SK-N-SH treated with all-trans-retinoic acid at 6 μM for 48 hours (cell line): Measurements from ENCODE around the gene ABCE1.

ENCODE experiments used
- ATAC-seq: fragments of 200-7000 bp; cut with Tn5 transposase; 3 replicates; pipeline ENCODE4 v1.9.1; 2020; ENCODE audit warnings: mild to moderate bottlenecking, moderate library complexity
- BACH2 ChIP-seq: fragments of 250-450 bp; sonication (Bioruptor Pico); IDR thresholded peaks from 2 replicates; pipeline ENCODE4 v1.9.0; 2021; ENCODE audit warnings: mild to moderate bottlenecking, borderline replicate concordance
- CSDC2 ChIP-seq: fragments of 250-450 bp; sonication (Bioruptor Pico); IDR thresholded peaks from 2 replicates; pipeline ENCODE4 v1.5.0; 2020; ENCODE audit warnings: mild to moderate bottlenecking, moderate library complexity
- GLIS3 ChIP-seq: fragments of 250-450 bp; sonication (Bioruptor Pico); IDR thresholded peaks from 2 replicates; pipeline ENCODE4 v1.5.0; 2020; ENCODE audit warnings: mild to moderate bottlenecking, moderate library complexity
- ISL1 ChIP-seq: fragments of 250-450 bp; sonication (Bioruptor Pico); IDR thresholded peaks from 2 replicates; pipeline ENCODE4 v2.1.2; 2022; ENCODE audit warnings: mild to moderate bottlenecking, moderate library complexity
- PATZ1 ChIP-seq: fragments of 250-450 bp; sonication (Bioruptor Pico); IDR thresholded peaks from 2 replicates; pipeline ENCODE4 v1.8.0; 2020; ENCODE audit warnings: mild to moderate bottlenecking, moderate library complexity, borderline replicate concordance
- PPARA ChIP-seq: fragments of 250-450 bp; sonication (Bioruptor Pico); IDR thresholded peaks from 2 replicates; pipeline ENCODE4 v1.5.0; 2020; ENCODE audit warnings: mild to moderate bottlenecking, borderline replicate concordance
- SNAI2 ChIP-seq: fragments of 250-450 bp; sonication (Bioruptor Pico); IDR thresholded peaks from 2 replicates; pipeline ENCODE4 v1.5.0; 2020; ENCODE audit warnings: mild to moderate bottlenecking, moderate library complexity
- TCF4 ChIP-seq: fragments of 250-450 bp; sonication (Bioruptor Pico); IDR thresholded peaks from 2 replicates; pipeline ENCODE4 v1.8.0; 2021; ENCODE audit warnings: mild to moderate bottlenecking, moderate library complexity, borderline replicate concordance
- TOX ChIP-seq: fragments of 250-450 bp; sonication (Bioruptor Pico); IDR thresholded peaks from 2 replicates; pipeline ENCODE4 v1.8.0; 2021; ENCODE audit warnings: mild to moderate bottlenecking, moderate library complexity, borderline replicate concordance
- TSHZ2 ChIP-seq: fragments of 250-450 bp; sonication (Bioruptor Pico); IDR thresholded peaks from 2 replicates; pipeline ENCODE4 v1.5.0; 2020; ENCODE audit warnings: mild to moderate bottlenecking, moderate library complexity
- ZC3H10 ChIP-seq: fragments of 250-450 bp; sonication (Bioruptor Pico); IDR thresholded peaks from 2 replicates; pipeline ENCODE4 v1.5.1; 2021; ENCODE audit warnings: mild to moderate bottlenecking, moderate library complexity
- ZFP3 ChIP-seq: fragments of 250-450 bp; sonication (Bioruptor Pico); IDR thresholded peaks from 2 replicates; pipeline ENCODE4 v1.5.0; 2020; ENCODE audit warnings: mild to moderate bottlenecking, moderate library complexity
- ZFP30 ChIP-seq: fragments of 450-650 bp; formaldehyde crosslinking; IDR thresholded peaks from 2 replicates; pipeline ENCODE4 v1.5.0; 2022; ENCODE audit warnings: mild to moderate bottlenecking, moderate library complexity
- ZNF8 ChIP-seq: fragments of 450-650 bp; formaldehyde crosslinking; IDR thresholded peaks from 2 replicates; pipeline ENCODE4 v1.5.0; 2020; ENCODE audit warnings: mild to moderate bottlenecking, moderate library complexity
- TF ChIP-seq, protein P1 (sequence below): fragments of 250-450 bp; sonication (Bioruptor Pico); IDR thresholded peaks from 2 replicates; pipeline ENCODE4 v1.5.1; 2021; ENCODE audit warnings: mild to moderate bottlenecking, moderate library complexity
- TF ChIP-seq, protein P2 (sequence below): fragments of 250-450 bp; sonication (Bioruptor Pico); IDR thresholded peaks from 2 replicates; pipeline ENCODE4 v1.8.0; 2021; ENCODE audit warnings: low read depth, mild to moderate bottlenecking, moderate library complexity, borderline replicate concordance

Gene ABCE1

DNA sequence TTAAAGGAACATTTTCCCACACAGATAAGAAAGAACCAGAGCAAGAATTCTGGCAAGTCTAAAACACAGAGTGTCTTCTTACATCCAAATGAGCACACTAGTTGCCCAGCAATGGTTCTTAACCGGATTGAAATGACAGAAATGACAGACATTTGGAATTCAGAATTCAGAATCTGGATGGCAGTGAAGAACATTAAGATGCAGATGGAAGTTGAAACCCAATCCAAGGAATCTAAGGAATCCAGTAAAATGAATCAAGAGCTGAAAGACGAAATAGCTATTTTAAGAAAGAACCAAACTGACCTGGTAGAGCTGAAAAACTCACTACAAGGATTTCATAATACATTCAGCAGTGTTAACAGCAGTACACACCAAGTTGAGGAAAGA is 21.6 kb upstream of the ABCE1 start:
- TF ChIP-seq ZFP30 (CRISPR knock-in tag): no peak
- no peak; the same call in 1 of the 3 replicates for ATAC-seq

GRCh38 chr4:145081756-145082155 is 16.4 kb upstream of the ABCE1 start:
- ATAC-seq: no peak

GRCh38 chr4:145083891-145084605 is 14.1 kb upstream of the ABCE1 start:
- no peak for ATAC-seq
- TF ChIP-seq CSDC2 (CRISPR knock-in tag) (no peak), ZFP3 (CRISPR knock-in tag) (no peak), ISL1 (CRISPR knock-in tag) (no peak), BACH2 (CRISPR knock-in tag) (no peak)
- TF ChIP-seq, protein P1, sequence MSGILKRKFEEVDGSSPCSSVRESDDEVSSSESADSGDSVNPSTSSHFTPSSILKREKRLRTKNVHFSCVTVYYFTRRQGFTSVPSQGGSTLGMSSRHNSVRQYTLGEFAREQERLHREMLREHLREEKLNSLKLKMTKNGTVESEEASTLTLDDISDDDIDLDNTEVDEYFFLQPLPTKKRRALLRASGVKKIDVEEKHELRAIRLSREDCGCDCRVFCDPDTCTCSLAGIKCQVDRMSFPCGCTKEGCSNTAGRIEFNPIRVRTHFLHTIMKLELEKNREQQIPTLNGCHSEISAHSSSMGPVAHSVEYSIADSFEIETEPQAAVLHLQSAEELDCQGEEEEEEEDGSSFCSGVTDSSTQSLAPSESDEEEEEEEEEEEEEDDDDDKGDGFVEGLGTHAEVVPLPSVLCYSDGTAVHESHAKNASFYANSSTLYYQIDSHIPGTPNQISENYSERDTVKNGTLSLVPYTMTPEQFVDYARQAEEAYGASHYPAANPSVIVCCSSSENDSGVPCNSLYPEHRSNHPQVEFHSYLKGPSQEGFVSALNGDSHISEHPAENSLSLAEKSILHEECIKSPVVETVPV (CRISPR knock-in tag): no peak
- TF ChIP-seq, protein P2, sequence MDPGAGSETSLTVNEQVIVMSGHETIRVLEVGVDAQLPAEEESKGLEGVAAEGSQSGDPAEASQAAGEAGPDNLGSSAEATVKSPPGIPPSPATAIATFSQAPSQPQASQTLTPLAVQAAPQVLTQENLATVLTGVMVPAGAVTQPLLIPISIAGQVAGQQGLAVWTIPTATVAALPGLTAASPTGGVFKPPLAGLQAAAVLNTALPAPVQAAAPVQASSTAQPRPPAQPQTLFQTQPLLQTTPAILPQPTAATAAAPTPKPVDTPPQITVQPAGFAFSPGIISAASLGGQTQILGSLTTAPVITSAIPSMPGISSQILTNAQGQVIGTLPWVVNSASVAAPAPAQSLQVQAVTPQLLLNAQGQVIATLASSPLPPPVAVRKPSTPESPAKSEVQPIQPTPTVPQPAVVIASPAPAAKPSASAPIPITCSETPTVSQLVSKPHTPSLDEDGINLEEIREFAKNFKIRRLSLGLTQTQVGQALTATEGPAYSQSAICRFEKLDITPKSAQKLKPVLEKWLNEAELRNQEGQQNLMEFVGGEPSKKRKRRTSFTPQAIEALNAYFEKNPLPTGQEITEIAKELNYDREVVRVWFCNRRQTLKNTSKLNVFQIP (CRISPR knock-in tag): no peak

More at GRCh38 chr4:145081756-145082155, 16.4 kb upstream of the ABCE1 start:
- TF ChIP-seq, protein P2 (CRISPR knock-in tag): no peak
- TF ChIP-seq GLIS3 (CRISPR knock-in tag) (no peak), PPARA (CRISPR knock-in tag) (no peak), PATZ1 (no peak), ZFP3 (CRISPR knock-in tag) (no peak), ISL1 (CRISPR knock-in tag) (no peak), SNAI2 (CRISPR knock-in tag) (no peak), TCF4 (CRISPR knock-in tag) (no peak), TOX (CRISPR knock-in tag) (no peak), ZC3H10 (CRISPR knock-in tag) (no peak), ZFP30 (CRISPR knock-in tag) (no peak), ZNF8 (CRISPR knock-in tag) (no peak), TSHZ2 (CRISPR knock-in tag) (no peak)
- TF ChIP-seq, protein P1 (CRISPR knock-in tag): no peak
